ENCODE results near the gene STXBP6.

STXBP6 gene

GRCh38 chr14:24941719-24942118, 108.2 kb downstream of the STXBP6 start:
- TF ChIP-seq ISL1 (CRISPR knock-in tag; IDR thresholded peaks at IDR 0.05) (no peak), CREB5 (CRISPR knock-in tag; IDR thresholded peaks at IDR 0.05; ENCODE audit: low read depth) (no peak), PPARA (CRISPR knock-in tag; IDR thresholded peaks at IDR 0.05; ENCODE audit: borderline replicate concordance) (no peak), ZNF565 (CRISPR knock-in tag; conservative IDR thresholded peaks at IDR 0.05; ENCODE audit: low read depth) (no peak), TCF4 (CRISPR knock-in tag; IDR thresholded peaks at IDR 0.05; ENCODE audit: borderline replicate concordance) (no peak), ZFP30 (CRISPR knock-in tag; IDR thresholded peaks at IDR 0.05) (no peak), OSR1 (CRISPR knock-in tag; IDR thresholded peaks at IDR 0.05) (no peak), ESRRG (CRISPR knock-in tag; IDR thresholded peaks at IDR 0.05) (no peak), CSDC2 (CRISPR knock-in tag; IDR thresholded peaks at IDR 0.05) (no peak), GLIS3 (CRISPR knock-in tag; IDR thresholded peaks at IDR 0.05) (no peak), TSHZ2 (CRISPR knock-in tag; IDR thresholded peaks at IDR 0.05) (no peak), ZFP3 (CRISPR knock-in tag; IDR thresholded peaks at IDR 0.05) (no peak), SNAI2 (CRISPR knock-in tag; IDR thresholded peaks at IDR 0.05) (no peak), ZNF70 (CRISPR knock-in tag; IDR thresholded peaks at IDR 0.05) (no peak), ARNTL (CRISPR knock-in tag; IDR thresholded peaks at IDR 0.05; ENCODE audit: borderline replicate concordance, low read depth) (no peak), ZC3H10 (CRISPR knock-in tag; IDR thresholded peaks at IDR 0.05) (no peak)
- no peak for ATAC-seq

GRCh38 chr14:24940213-24940783, 109.6 kb downstream of the STXBP6 start:
- TF ChIP-seq ESRRG (CRISPR knock-in tag; IDR thresholded peaks at IDR 0.05) (no peak), TOX (CRISPR knock-in tag; IDR thresholded peaks at IDR 0.05; ENCODE audit: borderline replicate concordance) (no peak), BACH2 (CRISPR knock-in tag; IDR thresholded peaks at IDR 0.05; ENCODE audit: borderline replicate concordance) (no peak), ZNF8 (CRISPR knock-in tag; IDR thresholded peaks at IDR 0.05) (no peak), RARB (CRISPR knock-in tag; IDR thresholded peaks at IDR 0.05) (no peak), TSHZ2 (CRISPR knock-in tag; IDR thresholded peaks at IDR 0.05) (no peak), ZNF565 (CRISPR knock-in tag; conservative IDR thresholded peaks at IDR 0.05; ENCODE audit: low read depth) (no peak), GLIS3 (CRISPR knock-in tag; IDR thresholded peaks at IDR 0.05) (no peak)

GRCh38 chr14:24938593-24938992, 111.4 kb downstream of the STXBP6 start:
- ATAC-seq: no peak
- TF ChIP-seq ZC3H10 (CRISPR knock-in tag; IDR thresholded peaks at IDR 0.05): no peak
- no peak for TF ChIP-seq PPARA (CRISPR knock-in tag; IDR thresholded peaks at IDR 0.05; ENCODE audit: borderline replicate concordance)
- TF ChIP-seq CREB5 (CRISPR knock-in tag; IDR thresholded peaks at IDR 0.05; ENCODE audit: low read depth): no peak
- no peak for TF ChIP-seq ZFP3 (CRISPR knock-in tag; IDR thresholded peaks at IDR 0.05)
- no peak for TF ChIP-seq TOX (CRISPR knock-in tag; IDR thresholded peaks at IDR 0.05; ENCODE audit: borderline replicate concordance)
- no peak for TF ChIP-seq SNAI2 (CRISPR knock-in tag; IDR thresholded peaks at IDR 0.05)
- TF ChIP-seq ARNTL (CRISPR knock-in tag; IDR thresholded peaks at IDR 0.05; ENCODE audit: borderline replicate concordance, low read depth): no peak

More at GRCh38 chr14:24940213-24940783, 109.6 kb downstream of the STXBP6 start:
- ATAC-seq: no peak
